GM20000 (cell line): Measurements from ENCODE around the gene DCAKD.

ENCODE experiments used
- DNase-seq: peaks from one replicate; pipeline ENCODE4 v3.0.0; 2012; ENCODE audit warnings: low spot score
- TF ChIP-seq, protein P1 (sequence below): IDR thresholded peaks from 2 replicates; pipeline ENCODE4 v1.5.1; 2012; ENCODE audit warnings: mild to moderate bottlenecking, control low read depth; ENCODE audit errors: extremely low read depth, missing control alignments

DCAKD gene

DNA sequence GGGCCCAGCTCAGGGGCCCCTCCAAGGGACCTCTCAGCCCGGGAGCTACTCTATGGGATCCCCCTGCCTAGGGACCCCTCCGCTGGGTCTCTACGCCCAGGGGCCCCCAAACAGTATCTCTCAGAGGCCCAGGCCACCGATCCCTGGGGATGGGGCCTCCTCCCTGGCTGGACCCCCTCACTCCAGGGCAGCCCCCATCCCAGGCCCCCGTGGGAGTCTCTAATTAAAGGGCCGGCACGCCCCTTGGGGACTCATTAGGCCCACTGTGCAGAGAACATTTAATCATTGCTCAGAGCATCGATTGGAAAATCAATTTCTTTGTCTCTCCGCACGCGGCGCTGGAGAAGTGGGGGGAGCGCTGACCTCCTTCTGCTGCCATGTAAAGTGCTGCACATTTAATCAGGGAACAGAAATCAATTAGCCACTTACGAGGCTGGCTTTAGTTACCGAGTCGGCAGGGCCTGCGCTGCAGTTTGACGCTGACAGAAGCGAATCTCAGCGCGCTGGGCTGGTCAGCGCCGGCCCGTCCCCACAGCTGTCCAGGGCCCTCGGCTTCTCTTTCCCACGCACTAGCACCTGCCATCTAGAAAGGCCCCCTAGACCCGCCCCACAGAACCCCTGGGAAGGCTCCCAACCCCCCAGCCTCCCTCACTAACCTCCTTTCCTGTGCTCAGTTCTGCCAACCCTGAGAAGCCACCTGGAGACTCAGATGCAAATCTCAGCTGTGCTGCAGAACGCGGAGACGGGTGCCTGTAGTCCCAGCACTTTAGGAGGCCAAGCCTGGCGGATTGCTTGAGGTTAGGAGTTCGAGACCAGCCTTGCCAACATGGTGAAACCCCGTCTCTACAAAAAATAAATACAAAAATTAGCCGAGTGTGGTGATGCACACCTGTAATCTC is 63.1 kb downstream of the DCAKD start:
- no peak for DNase-seq
- TF ChIP-seq, protein P1, sequence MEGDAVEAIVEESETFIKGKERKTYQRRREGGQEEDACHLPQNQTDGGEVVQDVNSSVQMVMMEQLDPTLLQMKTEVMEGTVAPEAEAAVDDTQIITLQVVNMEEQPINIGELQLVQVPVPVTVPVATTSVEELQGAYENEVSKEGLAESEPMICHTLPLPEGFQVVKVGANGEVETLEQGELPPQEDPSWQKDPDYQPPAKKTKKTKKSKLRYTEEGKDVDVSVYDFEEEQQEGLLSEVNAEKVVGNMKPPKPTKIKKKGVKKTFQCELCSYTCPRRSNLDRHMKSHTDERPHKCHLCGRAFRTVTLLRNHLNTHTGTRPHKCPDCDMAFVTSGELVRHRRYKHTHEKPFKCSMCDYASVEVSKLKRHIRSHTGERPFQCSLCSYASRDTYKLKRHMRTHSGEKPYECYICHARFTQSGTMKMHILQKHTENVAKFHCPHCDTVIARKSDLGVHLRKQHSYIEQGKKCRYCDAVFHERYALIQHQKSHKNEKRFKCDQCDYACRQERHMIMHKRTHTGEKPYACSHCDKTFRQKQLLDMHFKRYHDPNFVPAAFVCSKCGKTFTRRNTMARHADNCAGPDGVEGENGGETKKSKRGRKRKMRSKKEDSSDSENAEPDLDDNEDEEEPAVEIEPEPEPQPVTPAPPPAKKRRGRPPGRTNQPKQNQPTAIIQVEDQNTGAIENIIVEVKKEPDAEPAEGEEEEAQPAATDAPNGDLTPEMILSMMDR, result no peak

DNA sequence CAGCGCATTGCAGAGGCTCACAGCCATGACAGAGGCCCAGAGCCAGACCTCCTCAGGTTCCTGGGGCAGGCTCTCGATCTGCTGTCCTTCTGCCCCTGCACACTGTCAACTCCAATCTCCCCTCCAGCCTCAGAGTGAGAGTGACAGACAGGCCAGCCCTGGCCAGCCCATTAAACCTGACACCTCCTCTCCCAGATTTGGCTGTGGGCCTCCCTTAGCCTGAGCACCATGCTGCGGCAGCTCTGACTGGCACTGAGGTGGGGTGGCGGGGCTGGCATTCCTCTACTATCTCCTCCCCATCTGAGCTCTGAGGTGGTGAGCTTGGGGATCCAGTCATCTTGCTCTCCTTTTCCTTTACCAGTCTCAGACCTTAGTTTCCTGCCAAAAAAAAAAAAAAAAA is 67.9 kb downstream of the DCAKD start:
- TF ChIP-seq, protein P1, result no peak
- DNase-seq, result no peak

DNA sequence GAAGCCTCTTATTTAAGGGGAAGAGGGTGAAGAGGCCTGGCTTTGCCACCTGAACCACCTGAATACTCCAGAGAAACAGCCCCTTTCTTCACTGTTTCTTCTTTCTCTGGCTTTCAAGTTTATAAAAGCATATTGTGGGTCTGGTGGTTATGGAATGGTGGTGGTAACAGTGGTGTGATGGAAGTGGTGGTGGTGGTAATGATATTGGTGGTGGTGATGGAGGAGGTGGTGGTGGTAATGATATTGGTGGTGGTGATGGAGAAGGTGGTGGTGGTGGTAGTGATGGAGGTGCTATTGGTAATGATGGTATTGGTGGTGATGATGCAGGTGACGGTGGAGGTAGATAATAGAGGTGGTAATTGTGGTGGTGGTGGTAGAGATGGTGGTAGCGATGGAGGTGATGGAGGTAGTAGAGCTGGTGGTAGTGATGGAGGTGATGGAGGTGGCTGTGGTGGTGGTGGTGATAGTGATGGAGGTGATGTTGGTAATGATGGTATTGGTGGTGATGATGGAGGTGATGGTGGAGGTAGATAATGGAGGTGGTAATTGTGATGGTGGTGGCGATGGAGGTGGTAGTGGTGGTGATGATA is 69.2 kb downstream of the DCAKD start:
- TF ChIP-seq, protein P1, result no peak
- DNase-seq, result no peak

DNA sequence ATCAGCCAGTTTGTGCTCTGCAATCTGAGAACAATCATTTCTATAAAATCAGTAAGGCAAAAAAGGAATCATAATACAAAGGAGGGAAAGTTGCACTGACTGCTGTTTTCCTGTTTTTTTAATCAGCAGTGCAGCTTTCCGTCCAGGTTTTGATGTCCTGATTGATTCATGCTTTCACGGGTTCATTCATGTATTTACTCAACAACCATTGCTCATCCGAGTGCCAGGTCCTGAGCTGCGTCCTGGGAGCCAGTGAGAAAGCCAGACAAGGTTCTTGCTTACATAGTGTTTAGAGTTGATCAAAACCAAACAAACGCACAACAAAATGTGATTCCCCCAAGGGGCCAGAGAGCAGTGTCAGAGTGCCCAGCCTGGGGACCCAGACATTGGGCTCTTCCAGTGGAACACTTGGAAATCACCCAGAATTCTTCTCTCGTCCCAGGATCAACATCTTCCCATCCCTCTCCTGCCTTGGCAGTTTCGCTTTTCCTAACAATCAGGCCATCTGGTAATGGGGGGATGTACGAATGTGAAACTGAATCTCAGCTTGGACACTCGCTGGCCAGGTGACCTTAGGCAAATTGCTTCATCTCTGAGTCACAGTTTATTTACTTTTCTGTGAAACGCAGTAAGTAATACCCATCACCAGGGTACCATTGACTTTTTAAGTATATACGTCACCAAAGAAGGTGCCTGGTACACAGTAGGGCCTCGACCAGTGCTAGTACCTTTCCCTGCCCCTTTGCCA is 70.0 kb downstream of the DCAKD start:
- DNase-seq, result no peak
- TF ChIP-seq, protein P1, result no peak

DNA sequence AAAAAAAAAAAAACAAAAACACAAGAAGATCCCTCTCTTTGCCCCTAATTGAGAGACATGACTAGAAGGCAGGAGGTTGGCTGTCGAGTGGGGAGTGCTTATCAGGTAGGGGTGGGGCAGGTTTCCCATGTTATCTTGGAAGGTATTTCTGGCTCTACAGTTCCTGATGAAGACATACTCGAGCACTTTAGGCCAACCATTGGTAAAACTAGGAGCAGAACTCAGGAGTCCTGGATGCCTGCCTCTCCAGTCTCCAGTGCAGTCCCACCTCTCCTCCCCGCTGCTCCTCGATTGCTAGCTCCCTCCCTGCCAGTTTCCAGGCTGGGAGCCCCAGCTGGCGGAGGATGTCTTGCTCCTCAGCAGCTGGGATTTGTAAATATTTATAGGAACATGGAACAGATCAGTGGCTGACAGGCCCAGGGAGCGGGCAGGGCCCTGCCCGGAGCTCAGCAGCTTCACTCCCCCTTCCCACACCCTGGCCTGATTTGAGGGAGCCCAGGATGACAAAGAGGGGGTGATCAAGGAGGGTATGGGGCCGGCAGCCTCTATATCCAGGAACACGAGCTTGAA is 71.9 kb downstream of the DCAKD start:
- TF ChIP-seq, protein P1, result no peak
- no peak for DNase-seq

DNA sequence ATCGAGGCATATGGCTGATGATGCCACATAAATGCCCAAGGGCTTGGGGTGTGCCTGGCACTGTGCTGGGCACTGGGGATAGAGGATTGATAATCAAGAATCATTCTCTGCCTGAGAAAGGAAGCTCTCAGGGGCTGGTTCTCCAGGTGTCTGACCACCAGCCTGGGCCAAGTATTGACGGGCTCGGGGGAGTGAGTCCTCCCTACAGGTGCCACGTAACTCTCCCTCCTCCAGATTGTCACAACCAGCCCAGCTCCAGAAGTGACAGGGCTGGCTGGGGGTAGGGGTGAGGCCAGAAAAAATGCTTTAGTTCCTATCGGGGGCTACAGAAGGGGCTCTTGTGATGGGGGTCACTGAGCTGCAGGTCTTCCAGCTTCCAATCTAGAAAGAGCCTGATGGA is 72.6 kb downstream of the DCAKD start:
- DNase-seq, result no peak

More for the DNA sequence above, 72.6 kb downstream of the DCAKD start:
- TF ChIP-seq, protein P1, result no peak
